ENCODE data around the gene ITGA6.

The ITGA6 gene

DNA sequence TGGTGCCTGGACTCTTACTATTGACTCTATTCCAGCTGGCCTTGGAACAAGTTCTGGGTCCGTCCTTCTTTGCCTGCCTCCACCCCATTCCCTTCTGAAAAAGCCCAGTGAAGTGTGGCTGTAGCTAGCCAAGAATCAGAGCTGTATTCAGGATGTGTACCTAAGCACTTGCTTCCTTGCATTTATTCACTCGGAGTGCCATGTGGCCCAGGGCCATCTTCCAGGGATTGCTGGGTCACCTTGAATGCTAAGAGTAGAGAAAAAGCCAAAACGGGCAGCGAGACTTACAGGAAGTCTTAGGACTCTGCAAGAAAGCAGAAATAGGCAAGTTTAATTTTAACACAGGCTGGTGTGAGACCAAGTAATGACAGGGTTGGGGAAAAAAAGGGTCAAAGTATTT is 4.1 kb downstream of the ITGA6 start:
- peaks cover 6% of the 10 kb centered on the region for H3K4me1 ChIP-seq (ENCODE audit: control insufficient read depth, insufficient read depth, low read length)
- H3K9ac ChIP-seq (ENCODE audit: low read length in 2 of 2): no peak overlapping the region
- no peak overlapping the region for H3K27ac ChIP-seq (ENCODE audit: low read length)
- no peaks in the 10 kb centered on the region for H3K9me3 ChIP-seq (ENCODE audit: control insufficient read depth in 2 of 2, low read length in 2 of 2)
- H3K4me3 ChIP-seq (ENCODE audit: low read length in 2 of 2): no peak overlapping the region
- H3K27me3 ChIP-seq (ENCODE audit: control insufficient read depth in 1 of 2, insufficient read depth in 2 of 2, low read length in 2 of 2): peaks cover 11 to 14% of the 10 kb centered on the region in 2 donors
- H3K36me3 ChIP-seq (ENCODE audit: control insufficient read depth in 2 of 2, insufficient read depth in 2 of 2, low read length in 2 of 2): no peaks in the 10 kb centered on the region

DNA sequence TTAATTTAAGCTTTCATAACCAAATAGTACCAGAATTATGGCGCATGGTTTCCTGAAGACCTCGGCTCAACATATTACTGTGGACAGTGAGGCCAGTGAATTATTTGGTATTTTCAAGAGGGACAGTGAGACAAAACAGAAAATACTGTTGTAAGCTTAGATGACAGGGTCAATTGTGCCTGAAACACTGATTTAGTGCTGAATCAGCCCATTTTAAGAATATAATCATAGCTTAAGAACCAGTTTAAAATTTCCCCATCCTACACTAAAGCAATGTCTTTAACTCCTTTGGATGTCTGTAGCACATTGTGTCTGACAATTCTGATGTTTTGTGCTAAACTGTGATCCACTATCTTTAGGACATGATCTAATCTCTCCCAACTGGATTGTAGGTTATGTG is 4.6 kb downstream of the ITGA6 start:
- no peaks in the 10 kb centered on the region for H3K9me3 ChIP-seq (ENCODE audit: control insufficient read depth in 2 of 2, low read length in 2 of 2)
- H3K27ac ChIP-seq (ENCODE audit: low read length): no peak overlapping the region
- no peak overlapping the region for H3K4me3 ChIP-seq (ENCODE audit: low read length in 2 of 2)
- H3K27me3 ChIP-seq (ENCODE audit: control insufficient read depth in 1 of 2, insufficient read depth in 2 of 2, low read length in 2 of 2): peaks cover 5 to 10% of the 10 kb centered on the region in 2 donors
- peaks cover 6% of the 10 kb centered on the region for H3K4me1 ChIP-seq (ENCODE audit: control insufficient read depth, insufficient read depth, low read length)
- no peak overlapping the region for H3K9ac ChIP-seq (ENCODE audit: low read length in 2 of 2)
- H3K36me3 ChIP-seq (ENCODE audit: control insufficient read depth in 2 of 2, insufficient read depth in 2 of 2, low read length in 2 of 2): no peaks in the 10 kb centered on the region

DNA sequence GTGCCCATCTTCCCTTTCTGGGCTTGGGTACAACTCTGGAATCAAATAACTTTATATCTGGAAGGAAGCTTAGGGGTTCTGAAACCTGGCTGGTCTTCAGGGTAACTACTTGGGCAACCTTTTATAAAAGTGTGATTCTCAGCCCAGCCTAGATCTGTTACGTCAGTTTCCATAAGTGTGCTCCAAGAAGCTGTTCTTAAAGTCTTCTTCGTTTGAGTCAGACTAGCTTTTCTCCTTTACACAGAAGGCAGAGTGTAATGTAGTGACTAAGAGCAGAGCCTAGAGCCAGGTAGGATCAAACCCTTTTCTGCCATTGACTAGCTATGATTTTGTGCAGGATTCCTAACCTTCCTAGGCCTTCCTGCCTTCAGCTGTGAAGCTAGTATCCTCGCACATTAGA is 5.8 kb downstream of the ITGA6 start:
- Histone ChIP-seq H3K27ac (ENCODE audit: low read length) (no peak overlapping the region), H3K4me1 (ENCODE audit: control insufficient read depth, insufficient read depth, low read length) (peaks cover 2% of the 10 kb centered on the region), H3K9ac (ENCODE audit: low read length in 2 of 2) (no peak overlapping the region), H3K9me3 (ENCODE audit: control insufficient read depth in 2 of 2, low read length in 2 of 2) (no peaks in the 10 kb centered on the region), H3K27me3 (ENCODE audit: control insufficient read depth in 1 of 2, insufficient read depth in 2 of 2, low read length in 2 of 2) (peaks cover 3 to 8% of the 10 kb centered on the region in 2 donors), H3K36me3 (ENCODE audit: control insufficient read depth in 2 of 2, insufficient read depth in 2 of 2, low read length in 2 of 2) (no peaks in the 10 kb centered on the region), H3K4me3 (ENCODE audit: low read length in 2 of 2) (no peak overlapping the region)

DNA sequence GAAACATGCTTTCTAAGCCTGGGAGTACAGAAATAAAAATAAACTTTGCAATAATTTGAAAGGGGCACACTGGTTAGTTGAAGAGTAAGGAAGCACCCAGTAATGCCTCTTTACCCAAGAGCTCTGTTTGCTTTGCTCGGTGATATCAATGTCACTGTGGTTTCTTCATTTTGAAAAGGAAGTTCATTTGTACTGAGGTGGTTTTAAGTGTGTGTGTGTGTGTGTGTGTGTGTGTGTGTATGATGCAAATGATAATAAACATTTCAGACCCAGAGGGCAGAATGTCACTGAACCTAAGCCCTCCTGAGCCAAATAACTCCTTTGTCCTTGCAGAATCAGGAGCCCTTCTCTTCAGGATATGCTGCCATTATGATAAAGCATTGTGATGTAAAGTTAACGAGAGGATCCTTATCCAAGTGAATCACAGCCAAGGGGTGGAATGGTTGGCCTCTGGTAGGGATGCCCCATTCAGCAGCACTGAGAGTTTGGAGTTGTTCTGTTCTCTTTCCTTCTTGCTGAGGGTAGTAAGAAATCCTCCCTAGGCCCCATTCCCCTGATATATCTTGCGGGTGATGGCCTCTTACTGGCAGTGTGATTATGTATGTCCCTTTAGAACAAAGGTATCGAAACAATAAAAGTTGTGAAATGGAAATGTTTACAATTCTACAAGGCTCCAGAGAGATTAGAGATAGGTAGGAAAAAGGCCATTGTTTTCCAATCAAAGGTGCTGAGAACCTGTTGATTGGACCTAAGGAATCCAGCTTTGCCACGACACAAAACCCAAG is 7.6 kb downstream of the ITGA6 start:
- no peak overlapping the region for H3K4me3 ChIP-seq (ENCODE audit: low read length in 2 of 2)
- H3K9me3 ChIP-seq (ENCODE audit: control insufficient read depth in 2 of 2, low read length in 2 of 2): no peaks in the 10 kb centered on the region
- no peak overlapping the region for H3K27ac ChIP-seq (ENCODE audit: low read length)
- peaks cover 0 to 2% of the 10 kb centered on the region in 2 donors for H3K27me3 ChIP-seq (ENCODE audit: control insufficient read depth in 1 of 2, insufficient read depth in 2 of 2, low read length in 2 of 2)
- no peak overlapping the region for H3K9ac ChIP-seq (ENCODE audit: low read length in 2 of 2)
- H3K36me3 ChIP-seq (ENCODE audit: control insufficient read depth in 2 of 2, insufficient read depth in 2 of 2, low read length in 2 of 2): no peaks in the 10 kb centered on the region
- H3K4me1 ChIP-seq (ENCODE audit: control insufficient read depth, insufficient read depth, low read length): no peaks in the 10 kb centered on the region

DNA sequence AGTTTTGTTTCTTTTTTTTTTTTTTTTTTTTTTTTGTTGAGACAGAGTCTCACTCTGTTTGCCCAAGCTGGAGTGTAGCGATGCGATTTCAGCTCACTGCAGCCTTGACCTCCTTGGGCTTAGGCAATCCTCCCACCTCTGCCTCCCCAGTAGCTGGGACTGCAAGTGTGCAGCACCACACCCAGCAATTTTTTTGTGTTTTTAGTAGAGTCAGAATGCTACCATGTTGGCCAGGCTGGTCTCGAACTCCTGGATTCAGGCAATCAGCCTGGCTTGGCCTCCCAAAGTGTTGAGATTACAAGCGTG is 8.2 kb downstream of the ITGA6 start:
- Histone ChIP-seq H3K4me1 (ENCODE audit: control insufficient read depth, insufficient read depth, low read length) (no peaks in the 10 kb centered on the region), H3K27ac (ENCODE audit: low read length) (no peak overlapping the region)

DNA sequence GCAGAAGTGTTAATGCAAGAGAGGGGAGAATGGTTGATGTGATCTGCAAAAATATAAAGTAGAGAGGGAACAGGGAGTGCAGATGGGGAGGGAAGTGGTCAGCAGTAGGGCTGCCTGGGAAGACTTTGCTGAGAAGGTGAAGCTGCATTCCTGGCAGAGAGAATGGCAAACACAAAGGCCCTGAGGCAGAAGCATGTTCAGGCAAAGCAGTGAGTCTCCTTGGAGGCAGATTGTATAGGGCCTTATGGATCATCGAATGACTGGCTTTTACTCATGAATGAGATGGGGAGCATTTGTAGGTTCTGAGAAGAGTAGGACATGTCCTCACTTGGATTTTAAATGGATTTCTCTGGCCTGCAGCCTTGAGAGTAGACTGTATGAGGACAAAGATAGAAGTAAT is 9.5 kb downstream of the ITGA6 start:
- Histone ChIP-seq H3K9ac (ENCODE audit: low read length in 2 of 2) (no peak overlapping the region), H3K4me3 (ENCODE audit: low read length in 2 of 2) (no peak overlapping the region), H3K27me3 (ENCODE audit: control insufficient read depth in 1 of 2, insufficient read depth in 2 of 2, low read length in 2 of 2) (peaks cover 0 to 2% of the 10 kb centered on the region in 2 donors), H3K27ac (ENCODE audit: low read length) (no peak overlapping the region), H3K4me1 (ENCODE audit: control insufficient read depth, insufficient read depth, low read length) (no peaks in the 10 kb centered on the region), H3K9me3 (ENCODE audit: control insufficient read depth in 2 of 2, low read length in 2 of 2) (no peaks in the 10 kb centered on the region), H3K36me3 (ENCODE audit: control insufficient read depth in 2 of 2, insufficient read depth in 2 of 2, low read length in 2 of 2) (no peaks in the 10 kb centered on the region)

More for the DNA sequence above, 8.2 kb downstream of the ITGA6 start:
- Histone ChIP-seq H3K9me3 (ENCODE audit: control insufficient read depth in 2 of 2, low read length in 2 of 2) (no peaks in the 10 kb centered on the region), H3K4me3 (ENCODE audit: low read length in 2 of 2) (no peak overlapping the region), H3K9ac (ENCODE audit: low read length in 2 of 2) (no peak overlapping the region), H3K27me3 (ENCODE audit: control insufficient read depth in 1 of 2, insufficient read depth in 2 of 2, low read length in 2 of 2) (peaks cover 0 to 2% of the 10 kb centered on the region in 2 donors), H3K36me3 (ENCODE audit: control insufficient read depth in 2 of 2, insufficient read depth in 2 of 2, low read length in 2 of 2) (no peaks in the 10 kb centered on the region)

DNA sequence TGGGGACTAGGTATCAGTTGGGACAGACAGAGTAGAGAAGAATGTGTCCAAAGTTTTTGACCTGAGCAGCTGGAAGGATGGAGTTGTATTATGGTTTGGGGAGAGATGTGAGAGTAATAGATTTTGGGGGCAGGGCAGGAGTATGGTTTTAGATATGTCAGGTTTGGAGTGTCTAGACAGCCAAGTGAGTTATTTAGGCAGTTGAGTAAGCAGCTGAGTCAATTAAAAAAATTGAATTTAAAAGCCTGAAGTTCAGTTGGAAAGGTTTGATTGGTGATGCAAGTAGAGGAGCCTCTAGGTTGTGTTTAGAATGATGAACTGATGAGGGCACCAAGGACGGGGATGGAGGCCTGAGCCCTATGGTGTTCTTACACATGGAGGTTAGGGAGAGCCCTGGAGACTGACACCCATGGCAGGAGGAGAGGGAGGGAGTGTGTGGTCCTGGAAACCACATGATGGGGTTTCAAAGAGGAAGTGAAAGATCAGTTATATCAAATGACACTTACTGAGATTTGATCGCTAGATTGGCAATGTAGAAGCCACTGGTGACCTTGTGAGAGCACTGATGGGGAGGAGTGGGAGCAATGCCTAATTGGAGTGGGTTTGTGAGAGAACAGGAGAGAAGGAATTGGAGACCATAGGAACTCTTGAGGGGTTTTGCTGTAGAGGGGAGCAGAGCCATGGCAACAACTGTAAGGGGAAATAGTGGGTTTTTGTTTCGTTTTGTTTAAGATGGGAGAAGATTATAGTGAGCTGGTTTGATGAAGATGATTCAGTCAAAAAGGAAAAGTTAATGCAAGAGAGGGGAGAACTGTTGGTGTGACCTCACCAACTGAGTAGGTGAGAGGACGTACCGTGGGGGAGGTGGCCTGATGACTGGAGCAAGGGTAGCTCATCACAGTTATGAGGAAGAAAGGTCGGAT is 10.3 kb downstream of the ITGA6 start:
- Histone ChIP-seq H3K36me3 (ENCODE audit: control insufficient read depth in 2 of 2, insufficient read depth in 2 of 2, low read length in 2 of 2) (no peaks in the 10 kb centered on the region), H3K9me3 (ENCODE audit: control insufficient read depth in 2 of 2, low read length in 2 of 2) (no peaks in the 10 kb centered on the region), H3K27me3 (ENCODE audit: control insufficient read depth in 1 of 2, insufficient read depth in 2 of 2, low read length in 2 of 2) (peaks cover 0 to 2% of the 10 kb centered on the region in 2 donors), H3K4me1 (ENCODE audit: control insufficient read depth, insufficient read depth, low read length) (no peaks in the 10 kb centered on the region), H3K27ac (ENCODE audit: low read length) (no peak overlapping the region), H3K4me3 (ENCODE audit: low read length in 2 of 2) (no peak overlapping the region), H3K9ac (ENCODE audit: low read length in 2 of 2) (no peak overlapping the region)

DNA sequence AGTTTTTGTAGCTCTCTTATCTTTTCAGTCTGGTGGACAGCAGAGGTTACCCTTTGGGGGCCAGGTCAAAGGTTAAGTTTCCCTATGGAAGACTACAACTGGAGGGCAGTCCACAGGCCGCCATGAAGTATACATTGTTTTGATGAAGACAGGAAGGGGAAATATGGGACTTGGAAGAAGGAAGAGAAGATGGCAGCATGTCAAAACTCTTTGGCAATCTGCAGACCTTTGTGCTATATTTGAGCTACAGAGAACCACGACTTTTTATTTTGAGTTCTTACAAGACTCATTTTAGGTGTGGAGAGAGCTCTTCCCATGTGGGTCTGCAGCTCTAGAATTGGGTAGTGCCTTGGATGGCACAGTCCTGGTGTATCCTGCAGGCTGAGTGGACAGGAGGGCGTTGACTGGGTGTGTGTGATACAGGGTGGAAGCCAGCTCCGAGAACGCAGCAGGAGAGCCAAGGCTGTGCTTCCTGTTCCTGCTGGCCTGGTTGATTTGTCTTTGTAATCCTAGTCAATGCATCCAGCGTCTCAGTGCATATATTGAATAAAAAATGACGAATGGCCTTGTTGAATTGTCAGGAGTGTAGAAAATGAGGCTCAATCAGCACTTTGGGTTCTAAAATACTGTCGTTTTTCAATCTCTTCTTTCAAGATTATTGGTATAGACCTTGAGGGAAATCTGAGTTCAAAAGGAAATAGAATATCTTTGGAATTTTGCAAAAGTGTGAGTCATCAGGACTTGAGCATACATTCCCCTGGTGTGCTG is 11.5 kb downstream of the ITGA6 start:
- Histone ChIP-seq H3K36me3 (ENCODE audit: control insufficient read depth in 2 of 2, insufficient read depth in 2 of 2, low read length in 2 of 2) (no peaks in the 10 kb centered on the region), H3K9me3 (ENCODE audit: control insufficient read depth in 2 of 2, low read length in 2 of 2) (no peaks in the 10 kb centered on the region), H3K9ac (ENCODE audit: low read length in 2 of 2) (no peak overlapping the region), H3K4me3 (ENCODE audit: low read length in 2 of 2) (no peak overlapping the region), H3K4me1 (ENCODE audit: control insufficient read depth, insufficient read depth, low read length) (no peaks in the 10 kb centered on the region), H3K27me3 (ENCODE audit: control insufficient read depth in 1 of 2, insufficient read depth in 2 of 2, low read length in 2 of 2) (no peaks in the 10 kb centered on the region), H3K27ac (ENCODE audit: low read length) (no peak overlapping the region)

DNA sequence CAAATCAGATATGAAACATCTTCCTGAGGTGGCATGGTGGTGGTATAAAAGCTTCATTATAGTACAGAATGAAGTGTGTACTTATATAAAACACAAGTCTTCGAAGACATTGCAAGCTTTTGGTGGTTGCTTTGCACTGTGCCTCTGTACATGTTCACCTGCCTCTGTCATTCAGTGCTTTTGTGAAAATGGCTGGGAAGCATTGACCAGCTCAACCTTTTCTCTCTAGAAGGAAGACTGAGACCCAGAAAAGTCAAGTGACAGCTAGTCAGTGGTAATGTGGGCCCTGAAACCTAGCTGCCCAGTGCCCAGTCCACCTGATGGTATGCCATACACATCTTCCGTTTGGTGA is 12.1 kb downstream of the ITGA6 start:
- no peak overlapping the region for H3K9ac ChIP-seq (ENCODE audit: low read length in 2 of 2)

DNA sequence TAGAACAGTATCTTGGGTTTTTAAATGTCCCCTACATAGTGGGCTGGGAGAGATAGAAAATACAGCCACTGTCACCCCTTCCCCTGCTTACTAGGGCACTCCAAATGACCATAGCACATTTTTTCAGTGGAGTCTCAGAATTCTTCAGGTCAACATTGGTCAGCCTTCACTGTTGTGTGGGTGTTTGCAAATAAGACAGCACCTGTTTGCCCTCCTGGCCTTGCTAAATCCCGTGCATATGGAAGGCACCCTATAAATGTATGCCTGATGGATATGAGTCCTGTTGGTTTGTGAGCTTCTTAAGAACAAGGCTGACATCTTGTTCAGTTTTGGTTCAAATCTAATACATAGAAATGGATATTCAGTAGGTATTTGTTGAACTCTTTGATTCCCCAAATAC is 12.5 kb downstream of the ITGA6 start:
- H3K9me3 ChIP-seq (ENCODE audit: control insufficient read depth in 2 of 2, low read length in 2 of 2): no peaks in the 10 kb centered on the region
- H3K27me3 ChIP-seq (ENCODE audit: control insufficient read depth in 1 of 2, insufficient read depth in 2 of 2, low read length in 2 of 2): no peaks in the 10 kb centered on the region
- H3K36me3 ChIP-seq (ENCODE audit: control insufficient read depth in 2 of 2, insufficient read depth in 2 of 2, low read length in 2 of 2): no peaks in the 10 kb centered on the region
- no peak overlapping the region for H3K27ac ChIP-seq (ENCODE audit: low read length)
- H3K4me1 ChIP-seq (ENCODE audit: control insufficient read depth, insufficient read depth, low read length): no peaks in the 10 kb centered on the region
- no peak overlapping the region for H3K9ac ChIP-seq (ENCODE audit: low read length in 2 of 2)
- no peak overlapping the region for H3K4me3 ChIP-seq (ENCODE audit: low read length in 2 of 2)

More for the DNA sequence above, 12.1 kb downstream of the ITGA6 start:
- Histone ChIP-seq H3K36me3 (ENCODE audit: control insufficient read depth in 2 of 2, insufficient read depth in 2 of 2, low read length in 2 of 2) (no peaks in the 10 kb centered on the region), H3K27me3 (ENCODE audit: control insufficient read depth in 1 of 2, insufficient read depth in 2 of 2, low read length in 2 of 2) (no peaks in the 10 kb centered on the region), H3K9me3 (ENCODE audit: control insufficient read depth in 2 of 2, low read length in 2 of 2) (no peaks in the 10 kb centered on the region), H3K4me3 (ENCODE audit: low read length in 2 of 2) (no peak overlapping the region), H3K4me1 (ENCODE audit: control insufficient read depth, insufficient read depth, low read length) (no peaks in the 10 kb centered on the region), H3K27ac (ENCODE audit: low read length) (no peak overlapping the region)
